CD14-positive monocyte (primary cell): Measurements from ENCODE around the gene PCBP3. TPM values are rescaled to one million over a fixed set of nuclear protein-coding genes. Genes with fewer than 3 reads are reported as not detected.

Experiments
- DNase-seq, 3 donors: peaks; one replicate each; pipeline ENCODE4 v3.0.0-alpha.2; 2011 to 2022
- H2AFZ ChIP-seq: 2 replicates; pipeline ENCODE4 v1.6.0; 2012; ENCODE audit warnings: mild to moderate bottlenecking, low read depth, low read length, inconsistent platforms; ENCODE audit not compliant: insufficient read depth, poor library complexity, severe bottlenecking
- H3K27ac ChIP-seq, 2 donors: 1 replicate in 1 of 2; 2 replicates in 1 of 2; pipeline ENCODE4 v1.5.1; 2012 to 2013; ENCODE audit warnings: low read length in 2 of 2, control low read depth in 1 of 2, inconsistent platforms in 1 of 2, low read depth in 1 of 2, mild to moderate bottlenecking in 1 of 2
- H3K27me3 ChIP-seq, 2 donors: one replicate each; pipeline versions ENCODE4 v1.6.0 to v1.6.1; 2011 to 2013; ENCODE audit warnings: low read length in 2 of 2; ENCODE audit not compliant: control insufficient read depth in 2 of 2, insufficient read depth in 2 of 2
- H3K36me3 ChIP-seq, 2 donors: replicated peaks in 1 of 2; 1 replicate in 1 of 2; 2 replicates in 1 of 2; pipeline versions ENCODE4 v1.5.1 to v1.6.1; 2012 to 2013; ENCODE audit warnings: low read length in 2 of 2, control low read depth in 1 of 2, inconsistent platforms in 1 of 2, mild to moderate bottlenecking in 1 of 2; ENCODE audit not compliant: insufficient read depth in 2 of 2, control insufficient read depth in 1 of 2
- H3K4me1 ChIP-seq, 2 donors: 1 replicate in 1 of 2; 2 replicates in 1 of 2; pipeline versions ENCODE4 v1.5.1 to v1.6.1; 2012 to 2013; ENCODE audit warnings: low read length in 2 of 2, control low read depth in 1 of 2, inconsistent platforms in 1 of 2, mild to moderate bottlenecking in 1 of 2, moderate library complexity in 1 of 2; ENCODE audit not compliant: insufficient read depth in 2 of 2, control insufficient read depth in 1 of 2
- H3K4me2 ChIP-seq: replicated peaks from 2 replicates; pipeline ENCODE3; 2012; ENCODE audit warnings: low read length, moderate library complexity, mild to moderate bottlenecking; ENCODE audit not compliant: poor library complexity, severe bottlenecking; ENCODE audit errors: extremely low read depth
- H3K4me3 ChIP-seq, 3 experiments: fragments of 200-600 bp in 1 of 3; sonication (generic) in 1 of 3; replicated peaks in 1 of 3; 1 replicate in 2 of 3; 2 replicates in 1 of 3; pipeline ENCODE4 v1.5.1; 2011 to 2013; ENCODE audit warnings: low read length in 3 of 3, mild to moderate bottlenecking in 3 of 3, control low read depth in 2 of 3, low read depth in 2 of 3, inconsistent platforms in 1 of 3, moderate library complexity in 1 of 3
- H3K79me2 ChIP-seq: 2 replicates; pipeline ENCODE4 v1.6.0; 2012; ENCODE audit warnings: mild to moderate bottlenecking, control low read depth, inconsistent platforms, low read length, moderate library complexity; ENCODE audit not compliant: insufficient read depth
- H3K9ac ChIP-seq: 2 replicates; pipeline ENCODE4 v1.6.0; 2017; ENCODE audit warnings: low read length, mild to moderate bottlenecking; ENCODE audit not compliant: insufficient read depth, poor library complexity, severe bottlenecking
- H3K9me3 ChIP-seq, 2 donors: replicated peaks in 1 of 2; 1 replicate in 1 of 2; 2 replicates in 1 of 2; pipeline versions ENCODE4 v1.5.1 to v1.6.1; 2012 to 2013; ENCODE audit warnings: low read length in 2 of 2, control low read depth in 1 of 2; ENCODE audit not compliant: control insufficient read depth in 1 of 2, insufficient read depth in 1 of 2
- H4K20me1 ChIP-seq: 2 replicates; pipeline ENCODE4 v1.6.0; 2012; ENCODE audit warnings: mild to moderate bottlenecking, low read length, control low read depth, moderate library complexity; ENCODE audit not compliant: insufficient read depth
- H3K27ac Mint-ChIP-seq, 7 donors: one replicate each; pipeline ENCODE4 v1.8.0; 2020; ENCODE audit warnings: mild to moderate bottlenecking in 7 of 7, mixed read lengths in 7 of 7, moderate library complexity in 6 of 7, inconsistent platforms in 2 of 7
- H3K27me3 Mint-ChIP-seq, 3 donors: one replicate each; pipeline ENCODE4 v1.8.0; 2021 to 2022; ENCODE audit warnings: low read depth in 3 of 3, mild to moderate bottlenecking in 3 of 3, mixed read lengths in 3 of 3, moderate library complexity in 3 of 3, inconsistent platforms in 1 of 3
- H3K36me3 Mint-ChIP-seq, 2 donors: one replicate each; pipeline ENCODE4 v1.8.0; 2020; ENCODE audit warnings: mixed read lengths in 2 of 2, inconsistent platforms in 1 of 2, mild to moderate bottlenecking in 1 of 2
- H3K4me1 Mint-ChIP-seq: one replicate; pipeline ENCODE4 v1.8.0; 2020; ENCODE audit warnings: mild to moderate bottlenecking, mixed read lengths
- H3K4me3 Mint-ChIP-seq, 2 donors: one replicate each; pipeline ENCODE4 v1.8.0; 2020; ENCODE audit warnings: mild to moderate bottlenecking in 2 of 2, mixed read lengths in 2 of 2, moderate library complexity in 1 of 2
- H3K9me3 Mint-ChIP-seq, 7 donors: one replicate each; pipeline ENCODE4 v1.8.0; 2020 to 2022; ENCODE audit warnings: mixed read lengths in 7 of 7, mild to moderate bottlenecking in 6 of 7, moderate library complexity in 6 of 7, inconsistent platforms in 2 of 7
- CTCF ChIP-seq: fragments of 200-600 bp; IDR thresholded peaks from one replicate; pipeline ENCODE4 v1.8.0; 2022; ENCODE audit warnings: antibody characterized with exemption, mild to moderate bottlenecking
- WGBS: methylation state at CpG from one replicate; pipeline ENCODE4 v1.1.5; 2013; ENCODE audit warnings: missing lambda C conversion rate; ENCODE audit not compliant: insufficient coverage; 5-methylcytosine and 5-hydroxymethylcytosine counted together
- intact Hi-C, 2 donors: fragments of 100-400 bp; cut with micrococcal nuclease; formaldehyde crosslinking; loops; one replicate each; pipeline versions ENCODE4 v1.15.0 to v1.15.1; 2023
- polyA plus RNA-seq, 3 donors: library from polyadenylated mRNA; depleted of rRNA in 1 of 3; unstranded in 2 of 3; stranded (reverse) in 1 of 3; fragments of 300-500 nt in 2 of 3; fragments of >200 nt in 1 of 3; fragmentation: Illumina TruSeq in 2 of 3; gene quantifications; 1 replicate in 2 of 3; 2 replicates in 1 of 3; pipeline ENCODE4 v1.2.3, GENCODE V29; 2012 to 2021

Gene PCBP3
- polyA plus RNA-seq, 3 donors = 0.34 to 0.49 TPM; not detected in 1

- no peaks in the 10 kb centered on the region for H3K36me3 ChIP-seq
- H3K4me2 ChIP-seq = no peak overlapping the region
- H2AFZ ChIP-seq = no peak overlapping the region
- H3K9me3 ChIP-seq = peaks cover 17 to 18% of the 10 kb centered on the region in 2 donors
- no peaks in the 10 kb centered on the region for H3K27me3 ChIP-seq
- H4K20me1 ChIP-seq = no peaks in the 10 kb centered on the region
- no peaks in the 10 kb centered on the region for H3K4me1 ChIP-seq
- no peak for TF ChIP-seq CTCF
- 89% methylated on average over 12 of the region's 12 CpGs for WGBS
- no peaks in the 10 kb centered on the region for H3K79me2 ChIP-seq
- H3K4me3 ChIP-seq = no peak overlapping the region
- DNase-seq = no peak
- peaks cover 0 to 2% (median 2%) of the 10 kb centered on the region in 3 donors for H3K27me3 Mint-ChIP-seq
- no peaks in the 10 kb centered on the region for H3K36me3 Mint-ChIP-seq
- no peak overlapping the region for H3K4me3 Mint-ChIP-seq
- no peak overlapping the region for H3K27ac Mint-ChIP-seq
- no peak overlapping the region for H3K27ac ChIP-seq
- peaks cover 0 to 21% (median 7%) of the 10 kb centered on the region in 7 donors for H3K9me3 Mint-ChIP-seq
- H3K4me1 Mint-ChIP-seq = no peaks in the 10 kb centered on the region
- intact Hi-C loops = no loop called here
- no peak overlapping the region for H3K9ac ChIP-seq
These were observed 279.1 kb downstream of the PCBP3 start for GRCh38 chr21:45922648-45923047.

- H3K9me3 ChIP-seq = peaks cover 17 to 18% of the 10 kb centered on the region in 2 donors
- no peak overlapping the region for H3K4me3 ChIP-seq
- WGBS = 53% methylated on average over 5 of the region's 6 CpGs
- H3K36me3 ChIP-seq = no peaks in the 10 kb centered on the region
- H2AFZ ChIP-seq = no peak overlapping the region
- intact Hi-C loops = no loop called here
- Mint-ChIP-seq H3K27ac (no peak overlapping the region), H3K9me3 (peaks cover 0 to 26% (median 6%) of the 10 kb centered on the region in 7 donors), H3K27me3 (peaks cover 0 to 2% (median 2%) of the 10 kb centered on the region in 3 donors), H3K4me1 (no peaks in the 10 kb centered on the region), H3K4me3 (no peak overlapping the region), H3K36me3 (no peaks in the 10 kb centered on the region)
- no peaks in the 10 kb centered on the region for H3K27me3 ChIP-seq
- peak in 1 of 3 donors; percentile 1 for DNase-seq
- H3K27ac ChIP-seq = no peak overlapping the region
- no peak overlapping the region for H3K9ac ChIP-seq
- peak; percentile 42 for TF ChIP-seq CTCF
- no peaks in the 10 kb centered on the region for H3K79me2 ChIP-seq
- H3K4me1 ChIP-seq = no peaks in the 10 kb centered on the region
- H4K20me1 ChIP-seq = no peaks in the 10 kb centered on the region
- H3K4me2 ChIP-seq = no peak overlapping the region
These were observed 279.6 kb downstream of the PCBP3 start for GRCh38 chr21:45923146-45923545.
